ENCODE results near the gene PCBD2.

Gene PCBD2

DNA sequence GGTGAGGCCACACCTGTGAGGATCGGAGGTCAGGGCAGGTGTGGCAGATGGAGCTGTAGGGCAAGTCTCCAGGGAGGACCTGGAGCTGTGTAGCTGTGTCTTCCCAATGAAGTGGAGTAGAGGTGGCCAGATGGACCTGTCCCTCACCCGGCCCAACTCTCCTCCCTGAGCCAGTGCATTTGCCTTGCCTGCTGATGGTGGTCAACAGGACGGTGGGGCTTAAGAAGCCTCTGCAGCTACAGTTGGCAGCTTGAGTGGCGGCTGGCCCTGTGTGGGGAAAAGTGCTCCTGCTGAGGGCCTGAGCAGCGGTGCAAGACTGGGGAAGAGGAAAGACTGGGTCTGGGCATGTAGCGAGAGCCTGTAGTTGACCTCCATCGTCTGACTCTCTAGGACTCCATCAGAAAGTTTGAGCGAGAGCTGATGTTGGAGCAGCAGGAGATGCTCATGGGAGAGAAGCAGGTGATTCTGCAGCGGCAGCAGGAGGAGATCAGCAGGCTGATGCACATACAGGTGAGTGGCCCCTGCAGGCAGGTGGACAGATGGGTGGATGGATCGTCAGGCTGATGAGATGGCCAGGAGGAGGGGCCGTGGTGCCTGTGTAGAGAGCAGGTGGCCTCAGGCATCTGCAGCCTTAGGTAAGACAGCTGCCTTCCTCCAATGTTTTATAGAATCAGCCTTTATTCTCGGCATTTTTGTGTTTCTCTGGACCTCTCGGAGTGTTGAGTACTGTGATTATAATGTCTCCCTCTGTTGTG, 104.2 kb downstream of the PCBD2 start:
- DNase-seq = no peak

DNA sequence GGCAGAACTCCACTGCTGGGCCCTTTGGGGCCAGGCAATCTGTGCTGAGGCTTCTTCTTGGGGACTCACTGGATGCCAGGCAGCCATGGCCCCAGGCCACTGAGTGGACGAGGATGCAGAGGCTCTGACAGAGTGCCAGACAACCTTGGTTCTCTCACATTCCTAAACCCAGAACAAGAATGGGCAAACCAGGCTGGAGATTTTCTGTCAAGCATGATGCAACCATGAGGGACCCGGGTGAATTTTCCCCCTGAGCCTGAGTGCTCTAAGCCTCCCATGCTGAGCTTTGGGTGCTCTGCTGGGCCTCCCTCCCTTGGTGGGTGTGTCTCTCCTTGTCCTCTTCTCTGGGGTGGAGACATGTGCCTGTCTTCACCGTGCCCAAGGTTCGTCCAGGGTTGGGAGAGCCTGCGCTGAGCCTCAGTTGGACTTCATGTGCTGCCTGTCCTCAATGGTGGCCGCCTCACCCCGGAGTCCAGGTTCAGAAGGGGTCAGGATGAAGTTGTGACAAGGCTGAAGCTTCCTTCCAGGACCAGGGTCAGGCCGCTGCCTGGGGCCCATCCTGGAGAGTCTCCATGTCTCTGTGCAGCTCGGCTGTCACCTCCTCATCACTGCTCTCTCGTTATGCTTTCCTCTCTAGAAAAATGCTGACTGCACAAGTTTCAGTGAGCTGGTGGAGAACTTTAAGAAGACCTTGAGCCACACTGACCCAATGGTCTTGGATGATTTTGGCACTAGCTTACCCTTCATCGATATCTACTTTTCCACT, 105.0 kb downstream of the PCBD2 start:
- DNase-seq = no peak

DNA sequence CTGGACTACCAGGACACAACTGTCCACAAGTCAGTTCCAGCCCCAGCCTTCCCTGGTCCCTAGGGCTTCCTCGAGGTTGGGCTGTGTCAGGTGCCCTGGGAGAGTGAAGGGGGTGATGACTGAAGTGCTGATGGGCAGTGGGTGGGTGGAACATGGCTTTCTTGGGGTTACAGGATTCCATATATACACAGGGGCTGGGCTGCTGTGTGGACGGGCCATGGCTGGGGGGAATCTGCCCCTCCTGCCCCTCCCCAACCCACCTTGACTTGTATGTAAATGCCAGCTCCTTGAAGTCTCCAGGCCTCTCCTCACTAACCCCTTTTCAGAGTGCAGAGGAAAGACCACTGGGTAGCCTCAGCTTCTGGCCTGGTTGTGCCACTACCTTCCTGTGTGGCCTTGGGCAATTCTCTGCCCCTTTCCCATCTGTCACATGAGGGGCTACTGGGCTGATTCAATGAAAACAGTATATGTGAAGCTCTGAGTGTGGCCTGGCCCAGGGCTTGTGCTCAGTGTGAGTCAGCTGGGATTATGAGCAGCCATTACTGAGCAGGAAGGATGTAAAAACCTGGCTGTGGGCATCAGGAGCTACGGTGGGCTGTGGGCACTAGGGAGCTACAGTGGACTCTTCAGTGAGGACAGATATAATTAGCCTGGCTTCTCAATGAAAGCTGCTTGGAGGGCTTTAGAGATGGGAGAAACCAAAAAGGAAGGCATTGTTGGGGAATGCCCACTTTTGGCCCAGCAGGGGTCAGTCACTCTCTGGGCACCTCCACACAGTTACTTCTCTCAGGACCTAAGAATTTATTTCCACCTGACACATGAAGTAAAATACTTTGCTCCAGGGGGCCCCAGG, 105.8 kb downstream of the PCBD2 start:
- no peak for DNase-seq

DNA sequence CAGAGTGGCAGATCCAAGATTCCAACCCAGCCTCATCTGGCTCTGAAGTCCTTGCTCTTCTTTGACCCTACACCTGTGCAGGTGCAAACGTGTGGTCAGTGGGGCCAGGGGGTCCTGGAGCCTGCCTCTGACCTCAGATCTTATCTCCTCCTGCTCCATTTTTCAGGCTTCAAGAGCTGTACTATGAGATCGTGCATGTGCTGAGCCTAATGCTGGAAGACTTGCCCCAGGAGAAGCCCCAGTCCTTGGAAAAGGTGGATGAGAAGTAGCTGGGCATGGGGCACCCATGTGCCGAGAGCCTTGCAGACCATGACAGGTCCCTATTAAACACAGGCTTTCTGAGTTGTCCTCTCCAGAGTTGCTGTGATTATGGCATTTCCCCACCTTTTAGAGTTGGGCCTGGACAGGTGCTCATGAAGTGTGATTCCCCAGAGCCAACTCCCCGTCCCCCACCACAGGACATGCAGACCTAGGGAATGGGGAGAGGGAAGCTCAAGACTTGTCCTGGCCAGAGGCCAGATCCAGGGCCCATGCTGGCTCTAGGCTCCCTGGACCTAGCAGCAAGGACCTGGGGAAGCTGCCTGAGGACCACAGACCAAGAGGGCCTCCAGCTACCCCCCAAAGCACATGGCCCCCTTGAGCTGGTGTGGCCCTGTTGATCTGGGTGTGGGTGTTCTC, 106.6 kb downstream of the PCBD2 start:
- no peak for DNase-seq

DNA sequence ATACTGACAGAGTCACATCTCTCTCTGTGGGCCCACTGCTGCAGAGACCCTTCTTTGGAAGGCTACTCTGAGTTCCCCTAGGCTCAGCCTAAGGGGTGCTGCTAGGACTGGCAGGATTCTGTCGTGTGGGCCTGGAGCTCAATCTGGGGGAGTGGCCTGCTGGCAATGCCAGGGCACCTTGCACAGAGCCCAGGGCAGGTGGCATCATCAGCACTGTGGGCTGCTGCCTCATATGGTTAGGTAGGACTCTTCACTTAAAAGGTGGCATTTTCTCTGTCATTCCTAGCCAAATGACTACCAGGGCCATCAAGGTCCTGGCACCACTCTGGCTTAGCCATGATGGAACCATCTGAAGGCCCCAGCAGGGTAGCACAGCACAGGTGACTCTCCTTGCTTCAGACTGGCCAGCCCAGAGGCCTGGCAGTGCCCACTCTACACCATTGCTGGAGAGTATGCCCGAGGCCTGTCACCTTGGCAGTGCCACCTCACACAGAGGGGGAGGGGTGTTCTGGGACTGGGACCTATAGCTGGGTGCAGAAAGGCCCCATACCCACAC, 107.2 kb downstream of the PCBD2 start:
- DNase-seq = no peak
